ENCODE measurements around the gene ANXA3.

The ANXA3 gene

DNA sequence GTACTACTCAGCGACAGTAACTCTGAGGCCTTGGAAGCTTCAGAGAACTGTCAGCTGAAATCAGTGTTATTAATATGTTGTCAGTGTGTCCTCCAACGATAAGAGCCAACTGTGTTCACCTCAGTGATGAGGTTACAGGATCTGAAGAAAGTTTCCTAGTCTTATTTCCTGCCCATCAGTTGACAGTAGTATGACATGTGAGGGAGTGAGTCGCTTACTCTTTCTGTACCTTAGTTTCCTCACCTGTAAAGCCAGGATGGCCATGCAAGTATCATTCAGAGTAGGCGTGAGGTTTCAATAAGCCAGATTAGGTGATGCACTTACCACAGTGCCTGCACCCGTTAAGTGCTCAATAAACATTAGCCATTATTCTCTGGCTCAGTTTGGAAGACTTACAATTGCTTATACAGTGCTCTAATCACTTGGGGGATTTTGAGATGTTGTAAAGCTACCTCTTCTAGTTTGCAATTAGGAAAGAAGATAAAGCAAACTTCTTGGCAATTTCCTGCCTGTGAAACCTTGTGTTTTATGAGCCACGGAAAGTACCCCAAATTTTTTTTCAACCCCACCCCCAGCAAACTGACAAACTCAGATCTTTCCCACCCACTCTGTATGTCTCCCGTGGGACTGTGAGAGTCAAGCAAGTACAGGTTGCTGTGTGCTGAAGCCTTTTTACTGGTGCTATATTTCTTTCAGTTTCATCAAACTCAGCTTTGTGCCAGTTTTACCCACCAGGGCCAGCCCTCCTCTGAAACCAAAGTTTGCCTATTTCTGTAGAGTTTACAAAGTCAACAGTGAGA is 62.2 kb downstream of the ANXA3 start:
- no peak for DNase-seq

DNA sequence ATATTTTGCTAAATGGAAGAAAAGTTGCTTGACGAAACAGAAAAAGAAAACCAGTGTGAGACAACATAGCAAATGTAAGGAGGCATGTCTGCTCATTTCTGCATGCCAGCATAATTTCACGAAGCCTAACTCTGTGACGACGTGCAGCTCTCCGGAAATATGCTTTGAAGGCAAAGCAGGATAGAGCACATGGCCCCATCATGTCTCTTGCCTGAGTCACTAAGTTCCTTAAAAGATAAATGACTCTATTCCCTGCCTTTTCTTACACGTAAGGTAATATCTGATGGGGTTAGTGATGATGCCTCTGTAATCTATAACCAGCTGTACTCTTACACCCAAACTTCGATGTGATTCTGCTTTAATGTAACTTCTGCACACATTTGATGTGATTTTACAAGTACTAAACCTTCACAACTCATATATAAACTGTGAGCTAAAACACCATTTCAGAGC is 64.5 kb downstream of the ANXA3 start:
- DNase-seq, result no peak

DNA sequence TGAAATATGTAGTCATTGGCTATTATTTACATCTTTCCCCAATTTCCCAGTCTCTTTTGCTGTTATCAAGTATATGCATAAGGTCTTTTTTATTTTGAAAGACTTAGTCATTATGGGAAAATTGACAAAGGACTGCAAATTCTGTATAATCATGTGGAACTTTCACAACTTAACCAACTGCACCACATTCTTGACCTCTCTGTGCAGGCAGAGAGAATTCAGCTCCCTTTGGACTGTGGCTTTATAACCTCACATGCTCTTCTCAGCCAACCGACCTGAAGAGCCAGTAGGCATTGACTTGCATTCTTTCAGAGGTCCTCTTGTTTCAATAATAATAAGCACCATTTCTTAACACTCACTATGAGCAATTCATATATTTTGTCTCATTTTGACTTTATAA is 66.9 kb downstream of the ANXA3 start:
- no peak for DNase-seq

DNA sequence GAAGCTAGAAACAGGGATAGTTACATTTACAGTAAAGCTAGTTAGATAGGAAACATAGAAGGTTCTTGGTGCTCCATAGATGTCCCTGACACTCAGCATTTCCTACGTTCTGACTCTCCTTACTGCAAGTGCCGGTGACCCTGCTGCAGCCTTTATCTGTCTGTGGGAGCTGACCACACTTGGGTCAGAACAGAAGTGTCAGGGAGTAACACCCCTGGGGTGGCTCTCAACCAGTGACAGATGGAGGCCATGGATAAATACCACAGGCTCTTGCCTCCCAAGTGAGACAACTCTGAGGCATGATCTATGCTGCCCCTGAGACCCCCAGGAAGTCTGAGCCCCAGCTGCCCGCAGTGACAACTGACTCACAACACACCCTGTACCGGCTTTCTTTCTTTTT is 69.8 kb downstream of the ANXA3 start:
- DNase-seq, result no peak

DNA sequence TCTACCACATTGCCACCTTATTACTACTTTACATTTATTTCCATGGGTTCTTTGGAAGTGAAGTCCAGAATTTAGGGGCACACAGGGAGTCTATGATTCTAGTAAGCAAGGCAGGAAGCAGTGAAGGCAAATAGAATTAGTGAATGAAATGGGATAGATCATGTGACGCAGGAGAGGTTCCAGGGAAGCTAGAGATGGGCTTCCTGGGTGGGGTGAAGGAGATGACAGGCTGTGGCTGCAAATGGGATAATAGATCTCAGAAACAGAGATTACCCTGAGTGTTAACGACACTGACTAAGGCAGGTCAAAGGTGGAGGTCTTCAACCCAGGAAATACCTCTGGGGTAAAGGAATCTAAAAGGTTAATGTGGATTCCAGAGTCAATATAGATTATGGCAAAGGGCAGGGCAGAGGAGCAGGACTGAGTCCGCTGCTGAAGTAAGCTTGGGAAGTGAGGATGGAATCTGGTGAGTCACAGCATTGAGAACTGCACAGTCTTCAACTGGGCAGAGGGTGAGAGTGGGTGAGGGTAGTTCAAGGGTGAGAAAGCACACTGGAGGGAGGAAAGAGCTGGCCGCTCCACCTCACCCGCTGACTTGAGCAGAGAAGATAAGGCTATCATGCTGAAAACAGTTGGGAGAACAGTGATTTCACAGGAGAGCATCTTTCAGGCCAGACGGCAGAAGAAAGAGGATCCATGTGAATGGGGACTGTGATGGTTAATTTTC is 70.8 kb downstream of the ANXA3 start:
- DNase-seq, result no peak

DNA sequence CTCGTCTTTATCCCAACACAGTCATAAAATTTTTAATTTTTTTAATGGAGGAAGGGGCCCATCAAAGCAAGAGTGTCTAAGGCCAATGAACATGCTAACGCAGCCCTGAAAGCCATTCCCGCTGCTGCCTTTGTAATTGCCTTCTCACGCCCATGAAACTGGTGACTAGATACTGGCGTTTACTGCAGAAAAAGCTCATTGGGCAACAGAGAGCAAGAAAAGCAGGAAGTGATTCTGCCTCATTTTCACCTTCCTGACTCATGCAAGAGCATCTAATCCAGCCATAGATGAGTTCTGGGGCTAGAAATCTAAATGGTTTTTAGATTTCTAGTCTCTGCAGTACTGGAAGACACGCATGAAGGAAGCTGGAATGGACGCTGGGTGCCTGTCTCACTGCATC is 72.5 kb downstream of the ANXA3 start:
- DNase-seq, result no peak

DNA sequence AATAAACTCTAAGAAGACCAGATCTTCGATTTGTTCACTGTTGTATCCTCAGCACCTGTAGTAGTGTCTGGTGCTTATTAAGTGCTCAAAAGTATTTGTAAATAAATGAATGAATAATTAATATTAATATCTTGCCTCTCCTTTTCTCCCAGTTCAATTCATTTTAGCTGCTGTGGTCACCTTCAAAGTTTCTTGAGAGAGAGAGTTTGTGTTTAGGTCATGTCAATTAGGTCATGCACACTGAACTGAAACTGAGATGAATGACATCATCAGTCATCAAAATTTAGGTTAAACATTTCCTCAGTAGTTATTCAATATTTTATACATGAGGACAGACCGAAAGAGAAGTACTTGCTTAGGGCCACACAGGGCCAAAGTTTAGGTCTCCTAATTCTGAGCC is 73.5 kb downstream of the ANXA3 start:
- no peak for DNase-seq

DNA sequence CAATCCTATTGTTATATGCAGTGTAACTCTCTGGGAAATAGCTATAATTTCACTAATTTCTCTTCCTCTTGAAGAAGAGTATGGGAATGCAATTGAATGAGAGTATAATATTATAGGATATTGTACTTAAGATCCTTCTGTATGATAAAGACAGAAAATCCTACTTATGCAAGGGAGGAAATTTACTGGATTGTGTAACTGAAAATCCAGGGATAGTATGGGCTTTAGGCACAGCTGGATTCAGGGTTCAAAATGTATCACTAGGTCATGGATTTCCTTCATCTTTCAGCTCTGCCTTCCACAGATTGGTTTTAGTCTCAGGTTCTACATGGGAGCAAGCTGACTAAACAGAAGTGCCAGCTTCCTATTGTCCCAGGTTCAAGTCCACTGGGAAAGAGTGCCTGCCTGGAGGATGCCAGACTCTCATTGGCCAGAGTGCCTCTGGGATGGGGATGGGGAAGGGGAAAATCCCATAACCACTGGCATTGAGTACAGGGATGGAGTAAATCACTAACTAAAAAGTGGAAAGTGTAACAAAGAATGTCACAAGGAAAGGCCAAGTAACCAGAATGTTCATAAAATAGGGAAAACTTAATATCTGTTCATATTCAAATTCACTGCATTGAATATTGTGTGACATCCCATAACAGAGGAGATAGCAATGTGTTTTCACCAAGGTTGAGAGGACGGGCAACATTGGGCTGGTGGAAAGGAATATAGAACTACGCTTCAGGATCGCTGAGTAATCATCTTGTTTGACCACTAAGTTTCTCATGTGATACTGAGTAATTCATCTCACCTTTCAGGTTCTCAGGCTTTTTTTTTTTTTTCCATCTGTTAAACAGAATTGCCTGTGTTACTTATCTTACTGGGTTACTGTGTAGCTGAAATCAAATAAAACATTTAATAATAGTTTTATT is 75.7 kb downstream of the ANXA3 start:
- DNase-seq, result no peak

DNA sequence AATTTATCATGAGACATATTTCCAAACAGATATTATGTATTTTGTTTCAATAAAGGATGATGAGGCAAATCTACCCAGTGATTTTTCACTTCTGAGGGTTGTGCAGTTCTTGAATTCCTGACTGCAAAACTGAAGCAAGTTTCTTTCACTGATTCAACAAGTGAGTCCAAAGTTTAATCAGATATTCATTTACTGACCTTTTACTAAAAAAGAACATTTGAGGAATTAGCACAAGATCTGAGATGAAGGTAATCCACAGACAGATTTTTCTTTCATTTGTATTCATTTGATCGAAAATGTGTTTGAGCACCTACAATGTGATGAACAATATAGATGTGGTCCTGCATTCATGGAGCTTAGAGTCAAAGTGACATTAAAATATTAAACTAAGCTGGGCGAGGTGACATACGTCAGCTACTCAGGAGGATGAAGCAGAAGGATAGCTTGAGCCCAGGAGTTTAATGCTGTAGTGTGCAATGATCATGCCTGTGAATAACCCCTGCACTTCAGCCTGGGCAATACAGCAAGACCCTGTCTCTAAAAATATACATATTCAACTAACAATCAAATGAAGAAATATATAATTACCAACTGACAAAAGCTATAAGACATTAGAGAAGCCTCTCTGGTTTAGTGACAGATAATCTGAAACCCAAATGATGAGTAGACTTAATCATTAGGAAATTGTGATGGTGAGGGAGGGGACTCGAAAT is 76.6 kb downstream of the ANXA3 start:
- no peak for DNase-seq

DNA sequence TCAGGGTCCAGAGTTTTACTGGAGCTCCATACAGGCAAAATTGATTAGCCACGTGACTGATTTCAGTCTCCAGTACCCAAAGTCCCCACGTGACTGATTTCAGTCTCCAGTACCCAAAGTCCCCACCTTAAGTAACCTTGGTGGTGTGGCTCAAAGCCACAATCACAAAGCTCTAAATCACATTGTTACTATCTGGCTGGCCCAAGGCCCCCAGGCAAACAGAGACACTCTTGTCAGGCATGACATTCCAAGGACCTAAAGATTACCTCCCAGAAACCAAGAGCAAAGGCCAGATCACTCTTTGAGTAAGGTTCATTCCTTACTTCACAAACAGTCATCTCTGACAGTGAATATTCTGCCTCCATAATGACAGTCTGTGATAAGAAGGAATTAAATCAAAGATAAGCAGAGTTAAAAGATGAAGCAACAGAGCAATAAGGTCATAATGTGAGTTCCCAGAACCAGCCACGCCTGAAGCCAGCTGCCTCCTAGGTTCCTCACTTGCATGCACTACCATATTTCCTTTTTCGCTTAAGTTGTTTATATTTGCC is 78.5 kb downstream of the ANXA3 start:
- DNase-seq, result no peak

DNA sequence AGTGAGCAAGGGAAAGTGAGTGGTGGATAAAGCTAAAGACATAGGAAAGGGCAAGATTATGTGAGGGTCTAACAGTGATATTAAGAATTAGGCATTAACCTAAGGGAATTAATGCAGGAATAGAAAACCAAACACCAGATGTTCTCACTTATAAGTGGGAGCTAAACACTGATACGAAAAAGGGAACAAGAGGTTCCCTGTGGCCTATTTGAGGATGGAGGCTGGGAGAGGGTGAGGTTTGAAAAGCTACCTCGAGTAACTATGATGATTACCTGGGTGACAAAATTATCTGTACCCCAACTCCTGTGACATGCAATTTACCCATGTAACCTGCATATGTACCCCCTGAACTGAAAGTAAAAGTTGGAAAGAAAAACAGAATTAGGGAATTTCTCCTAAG is 79.0 kb downstream of the ANXA3 start:
- no peak for DNase-seq

DNA sequence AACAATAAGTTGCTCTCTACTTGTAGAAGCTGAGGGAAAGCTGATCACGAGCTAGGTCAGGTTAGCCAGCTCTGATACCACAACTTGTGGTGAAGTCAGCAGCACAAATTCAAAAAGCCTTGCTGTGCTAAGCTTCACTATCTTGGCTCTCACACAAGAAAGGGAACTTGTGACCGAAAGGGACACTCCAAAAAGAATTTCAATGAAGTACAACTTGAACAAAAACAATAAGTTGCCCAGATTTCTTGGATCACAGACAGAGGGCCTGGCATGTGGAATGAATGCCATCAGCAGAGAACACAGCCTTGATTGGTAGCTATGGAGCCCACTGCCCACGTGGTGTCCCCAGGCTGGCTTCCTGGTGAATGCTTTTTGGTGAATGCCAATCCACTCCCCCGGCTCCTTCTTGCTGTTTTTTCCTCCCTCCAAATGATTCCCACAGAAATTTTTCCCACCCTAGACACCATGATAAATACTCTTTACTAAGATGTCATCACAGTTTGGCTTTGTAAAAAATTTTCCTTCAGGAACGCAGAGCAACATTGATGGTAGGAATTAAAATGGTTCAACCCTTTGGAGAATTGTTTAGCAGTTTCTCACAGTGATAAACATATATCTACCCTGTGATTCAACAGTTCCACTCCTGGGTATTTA is 82.6 kb downstream of the ANXA3 start:
- DNase-seq, result no peak

DNA sequence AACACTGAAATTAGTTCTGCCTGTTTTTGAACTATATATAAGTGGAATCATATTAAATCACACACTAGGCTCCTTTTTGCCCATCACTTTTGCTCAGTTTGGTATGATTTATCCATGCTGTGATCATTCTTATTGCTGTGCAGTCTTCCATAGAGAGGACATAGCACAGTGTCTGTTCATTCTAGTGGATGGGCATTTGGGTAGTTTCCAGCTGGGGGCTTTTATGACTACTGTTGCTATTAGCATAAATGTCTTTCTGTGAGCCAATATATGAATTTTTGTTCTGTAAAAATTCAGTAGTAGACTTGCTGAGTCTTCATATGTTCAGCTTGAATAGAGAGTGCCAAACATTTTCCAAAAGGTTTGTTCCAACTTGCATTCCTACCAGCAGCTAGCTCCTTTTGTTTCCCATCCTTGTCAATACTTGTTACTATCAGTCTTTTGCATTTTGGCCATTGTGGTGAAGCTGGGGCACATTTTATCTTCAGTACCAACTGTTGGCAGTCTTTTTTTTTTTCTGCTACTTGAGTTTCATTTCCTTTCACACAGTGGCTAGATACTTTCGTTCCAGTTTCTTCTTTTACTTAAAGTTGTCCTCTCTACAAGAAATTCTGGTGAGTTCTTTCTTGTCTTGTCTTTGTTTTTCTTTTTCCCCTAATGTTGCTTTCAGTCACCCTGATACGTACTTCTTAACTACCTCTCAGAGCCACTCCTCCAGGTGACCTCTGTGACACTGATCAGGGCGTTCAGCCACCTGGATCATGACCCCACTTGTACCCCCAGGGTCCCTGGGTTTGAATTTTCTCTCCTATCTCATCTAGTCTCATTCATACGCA is 87.0 kb downstream of the ANXA3 start:
- no peak for DNase-seq

DNA sequence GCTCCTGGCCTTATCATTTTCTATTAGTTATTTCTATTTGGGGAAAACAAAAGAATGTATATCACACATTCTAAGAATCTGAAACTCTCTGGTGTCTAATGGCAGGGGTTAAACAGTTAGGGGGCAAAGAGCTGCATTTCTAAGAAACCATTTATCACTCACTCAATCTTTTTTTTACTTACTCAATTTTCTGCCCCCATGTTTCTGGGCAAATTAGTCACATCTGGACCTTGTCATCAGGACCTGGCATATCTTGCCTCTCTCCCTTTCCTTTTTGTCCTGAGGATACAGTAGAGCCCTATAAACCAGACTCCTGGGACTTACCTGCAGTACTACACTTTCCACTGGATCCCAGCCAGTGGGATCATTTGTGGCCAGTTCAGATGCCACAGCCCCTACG is 89.1 kb downstream of the ANXA3 start:
- DNase-seq, result no peak

DNA sequence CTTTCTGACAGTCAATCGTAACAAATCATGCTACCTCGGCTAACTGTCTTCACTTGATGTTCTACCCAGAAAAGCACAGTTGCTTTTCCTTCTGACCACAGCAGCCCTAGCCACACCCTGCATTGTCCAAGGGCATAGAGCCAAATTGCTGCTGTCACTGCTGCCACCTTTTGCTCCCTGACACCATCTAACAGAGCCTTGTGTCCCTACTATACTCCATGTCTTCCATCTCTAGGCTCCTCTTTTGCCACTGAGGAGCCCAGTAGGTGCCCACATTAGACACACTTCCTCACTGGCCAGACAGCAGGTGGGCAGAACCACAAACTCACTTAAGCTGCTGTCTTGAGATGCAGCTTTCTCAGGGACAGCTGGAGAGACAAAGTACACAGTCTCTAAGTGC is 91.4 kb downstream of the ANXA3 start:
- DNase-seq, result no peak

DNA sequence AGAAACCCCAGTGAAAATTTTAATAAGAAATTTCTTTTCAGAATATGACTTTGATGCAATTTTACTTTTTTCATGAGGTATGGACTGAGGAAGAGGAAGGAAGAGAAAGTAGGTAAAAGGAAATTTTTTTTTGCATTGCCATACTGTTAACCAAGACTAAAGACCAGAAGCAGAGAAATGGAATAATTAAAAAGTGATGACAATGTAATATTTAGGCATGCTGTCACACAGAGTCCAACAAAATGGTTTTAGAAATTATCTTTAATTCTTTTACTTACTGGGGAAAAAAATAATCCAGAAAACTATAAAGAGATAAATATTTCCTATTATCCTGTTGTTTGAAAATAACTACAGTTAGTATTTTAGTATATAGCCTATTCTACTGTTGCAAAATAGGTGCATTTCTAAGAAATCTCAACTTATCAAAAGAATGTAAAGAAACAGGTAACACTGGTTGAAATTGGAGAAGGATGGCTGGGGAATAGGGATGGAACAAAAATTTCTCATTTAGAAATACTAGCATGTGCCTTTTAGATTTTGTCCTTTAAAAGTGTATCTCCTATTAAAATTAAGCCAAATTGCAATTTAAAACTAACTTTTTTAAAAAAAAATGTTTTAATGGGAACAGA is 92.6 kb downstream of the ANXA3 start:
- no peak for DNase-seq

DNA sequence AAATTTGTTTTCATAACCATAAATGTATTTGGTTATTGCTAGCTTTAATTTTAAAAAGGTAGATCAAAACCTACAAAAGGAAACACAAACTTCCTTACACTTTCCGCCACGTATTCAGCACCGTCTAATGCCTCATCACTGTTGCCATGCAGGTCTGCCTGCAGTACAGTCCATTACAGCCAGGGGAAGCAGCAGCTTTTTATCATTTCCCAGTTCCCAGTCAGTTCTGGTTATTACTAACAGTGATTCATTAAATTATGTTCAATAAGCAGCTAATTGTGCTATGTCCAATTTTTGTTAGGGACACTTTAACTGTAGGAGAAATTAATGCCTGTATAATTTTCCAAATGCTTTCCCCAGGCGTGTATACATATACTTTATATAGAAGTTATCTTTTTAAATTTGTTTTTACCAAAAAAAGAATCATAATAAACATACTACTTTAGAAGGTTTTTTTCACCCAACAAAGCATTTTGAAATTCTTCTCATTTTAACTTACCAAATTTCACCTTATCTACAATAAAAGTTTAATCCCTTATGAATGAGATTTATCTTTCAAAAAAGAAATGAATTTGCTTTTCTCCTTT is 93.3 kb downstream of the ANXA3 start:
- DNase-seq, result peak; percentile 47

DNA sequence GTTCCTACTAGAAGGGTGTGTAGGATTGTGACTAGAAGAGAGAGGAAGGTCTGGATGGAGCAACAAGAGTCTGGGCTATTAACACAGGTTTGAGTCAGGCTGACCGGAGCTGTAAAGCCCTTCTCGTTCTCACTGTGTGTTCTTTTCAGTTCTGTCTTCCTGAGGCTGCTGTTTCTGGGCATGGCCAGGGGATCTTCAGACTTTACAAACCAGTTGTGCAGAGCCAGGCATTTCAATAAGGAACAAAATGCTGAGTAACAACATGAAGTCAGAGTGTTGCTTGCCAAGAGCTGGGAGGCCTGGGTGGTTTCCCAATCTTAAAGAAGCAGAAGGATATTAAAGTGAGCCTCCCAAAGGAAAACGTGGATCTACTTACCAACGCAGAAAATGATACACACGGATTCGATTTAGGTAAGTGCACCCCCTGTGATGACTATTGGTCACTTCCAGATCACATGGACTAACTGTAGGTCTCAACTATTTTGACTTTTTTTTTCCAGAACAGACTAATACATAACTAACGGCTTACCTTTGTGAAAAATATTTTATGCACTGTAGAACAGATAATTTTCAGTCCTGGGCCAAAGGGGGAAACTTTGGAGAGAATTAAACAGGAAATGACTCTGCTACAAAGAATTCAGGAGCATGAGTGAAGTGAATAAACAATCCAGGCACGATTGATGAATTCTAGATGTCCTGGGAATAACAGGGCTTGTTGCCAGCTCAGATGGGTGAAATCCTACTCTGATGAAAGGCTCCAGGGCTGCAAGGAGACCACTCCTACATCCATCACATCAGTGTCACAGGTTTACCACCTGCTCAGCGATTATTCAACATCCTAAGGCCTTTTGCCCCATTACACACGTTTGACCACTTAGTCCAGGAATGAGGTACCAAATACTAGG is 94.5 kb downstream of the ANXA3 start:
- no peak for DNase-seq

DNA sequence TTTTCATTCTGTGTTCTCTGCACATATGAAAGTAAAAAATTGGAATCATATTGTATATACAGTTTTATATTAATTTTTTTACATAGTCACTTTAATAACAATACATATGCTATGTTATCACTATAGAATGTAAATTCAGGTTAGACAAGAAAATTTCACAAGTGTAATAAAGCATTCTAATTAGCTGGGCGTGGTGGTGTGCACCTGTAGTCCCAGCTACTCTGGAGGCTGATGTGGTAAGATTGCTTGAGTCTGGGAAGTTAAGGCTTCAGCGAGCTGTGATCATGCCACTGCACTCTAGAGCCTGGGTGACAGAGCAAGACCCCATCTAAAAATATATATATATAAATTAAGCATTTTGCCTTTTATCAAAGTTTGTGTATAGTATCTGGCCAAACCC is 95.7 kb downstream of the ANXA3 start:
- DNase-seq, result no peak
